ENCODE data around the gene CELF2. TPM values are rescaled to one million over a fixed set of nuclear protein-coding genes. Genes with fewer than 3 reads are reported as not detected.

Gene CELF2
- total RNA-seq, 4 donors from 2014 or later = 30.0 to 56.6 (median 43.3) TPM

GRCh38 chr10:11324761-11325321 is 307.2 kb downstream of the CELF2 start:
- H3K27ac ChIP-seq = no peak overlapping the region
- DNase-seq = no peak
- in situ Hi-C loops (cut with MboI; ENCODE audit: low sequenced_read_pairs in 4 of 4) (no loop called here), intact Hi-C loops (cut with DNase I; ENCODE audit: low total_unique reads) (no loop called here)
- ATAC-seq = no peak
- no peaks in the 10 kb centered on the region for H3K27me3 ChIP-seq
- no peak overlapping the region for H3K4me3 ChIP-seq
- H3K4me1 ChIP-seq = peaks cover 0 to 12% of the 10 kb centered on the region in 2 donors
- peaks cover 0 to 54% of the 10 kb centered on the region in 2 donors for H3K36me3 ChIP-seq
- no peaks in the 10 kb centered on the region for H3K9me3 ChIP-seq
- TF ChIP-seq CTCF (IDR thresholded peaks at IDR 0.05 in 4 of 5, conservative IDR thresholded peaks at IDR 0.05 in 1 of 5) (no peak), POLR2A (IDR thresholded peaks at IDR 0.05) (no peak)

GRCh38 chr10:11325817-11326216 is 308.1 kb downstream of the CELF2 start:
- DNase-seq (no peak), ATAC-seq (no peak)
- intact Hi-C loops (cut with DNase I; ENCODE audit: low total_unique reads) = no loop called here
- H3K27ac ChIP-seq = no peak overlapping the region
- H3K27me3 ChIP-seq = no peaks in the 10 kb centered on the region
- TF ChIP-seq POLR2A (IDR thresholded peaks at IDR 0.05) (no peak), CTCF (IDR thresholded peaks at IDR 0.05 in 4 of 5, conservative IDR thresholded peaks at IDR 0.05 in 1 of 5) (no peak)
- H3K36me3 ChIP-seq = peaks cover 0 to 49% of the 10 kb centered on the region in 2 donors
- no peaks in the 10 kb centered on the region for H3K9me3 ChIP-seq
- H3K4me1 ChIP-seq = peaks cover 0 to 20% of the 10 kb centered on the region in 2 donors
- in situ Hi-C loops (cut with MboI; ENCODE audit: low sequenced_read_pairs in 4 of 4) = no loop called here
- no peak overlapping the region for H3K4me3 ChIP-seq

GRCh38 chr10:11326241-11326640 is 308.6 kb downstream of the CELF2 start:
- in situ Hi-C loops (cut with MboI; ENCODE audit: low sequenced_read_pairs in 4 of 4) (no loop called here), intact Hi-C loops (cut with DNase I; ENCODE audit: low total_unique reads) (no loop called here)
- Histone ChIP-seq H3K36me3 (peaks cover 0 to 45% of the 10 kb centered on the region in 2 donors), H3K27me3 (no peaks in the 10 kb centered on the region), H3K4me1 (peaks cover 0 to 25% of the 10 kb centered on the region in 2 donors), H3K27ac (no peak overlapping the region), H3K9me3 (no peaks in the 10 kb centered on the region), H3K4me3 (no peak overlapping the region)
- DNase-seq = no peak
- no peak for TF ChIP-seq POLR2A (IDR thresholded peaks at IDR 0.05)
- ATAC-seq = no peak

GRCh38 chr10:11326913-11327616 is 309.4 kb downstream of the CELF2 start:
- H3K4me1 ChIP-seq = peaks cover 0 to 26% of the 10 kb centered on the region in 2 donors
- ATAC-seq (no peak), DNase-seq (no peak)
- intact Hi-C loops (cut with DNase I; ENCODE audit: low total_unique reads) = no loop called here
- no peak overlapping the region for H3K4me3 ChIP-seq
- H3K27ac ChIP-seq = no peak overlapping the region
- TF ChIP-seq POLR2A (IDR thresholded peaks at IDR 0.05) = no peak
- no peak for TF ChIP-seq CTCF (IDR thresholded peaks at IDR 0.05 in 4 of 5, conservative IDR thresholded peaks at IDR 0.05 in 1 of 5)
- H3K36me3 ChIP-seq = peaks cover 0 to 43% of the 10 kb centered on the region in 2 donors
- no peaks in the 10 kb centered on the region for H3K9me3 ChIP-seq
- in situ Hi-C loops (cut with MboI; ENCODE audit: low sequenced_read_pairs in 4 of 4) = no loop called here
- H3K27me3 ChIP-seq = no peaks in the 10 kb centered on the region

- DNase-seq (no peak), ATAC-seq (peak in 1 of 2 donors; percentile 56)
- H3K27ac ChIP-seq = peak overlapping the region in 3 of 4 donors; percentile 5 to 29 (median 24)
- no peak overlapping the region for H3K4me3 ChIP-seq
- no peaks in the 10 kb centered on the region for H3K9me3 ChIP-seq
- intact Hi-C loops (cut with DNase I; ENCODE audit: low total_unique reads) (no loop called here), in situ Hi-C loops (cut with MboI; ENCODE audit: low sequenced_read_pairs in 4 of 4) (no loop called here)
- H3K27me3 ChIP-seq = no peaks in the 10 kb centered on the region
- TF ChIP-seq POLR2A (IDR thresholded peaks at IDR 0.05) (no peak), CTCF (IDR thresholded peaks at IDR 0.05 in 4 of 5, conservative IDR thresholded peaks at IDR 0.05 in 1 of 5) (no peak)
- peaks cover 0 to 26% of the 10 kb centered on the region in 2 donors for H3K4me1 ChIP-seq
- peaks cover 0 to 33% of the 10 kb centered on the region in 2 donors for H3K36me3 ChIP-seq
Measured at GRCh38 chr10:11328264-11329061, 310.8 kb downstream of the CELF2 start.
